Omental fat pad (tissue), 4 donors: ENCODE results near the gene GM2A. TPM values are rescaled to one million over a fixed set of nuclear protein-coding genes. Genes with fewer than 3 reads are reported as not detected.

Experiments used
- ATAC-seq: fragments of 150-250 bp; one replicate; pipeline ENCODE4 v1.9.1; 2016; ENCODE audit warnings: mild to moderate bottlenecking, moderate library complexity; ENCODE audit not compliant: low FRiP score
- DNase-seq: peaks from one replicate; pipeline ENCODE4 v3.0.0-alpha.2; 2019; ENCODE audit warnings: low spot score
- CTCF ChIP-seq, 3 donors: fragments of 450-650 bp; IDR thresholded peaks; one replicate each; pipeline ENCODE4 v1.5.1; 2016 to 2017; ENCODE audit warnings: antibody characterized with exemption in 3 of 3, mild to moderate bottlenecking in 3 of 3, moderate library complexity in 2 of 3
- total RNA-seq, 4 donors: library from RNA; depleted of rRNA; stranded (reverse); fragments of >200 nt; gene quantifications; one replicate each; pipeline ENCODE4 v1.1.0, GENCODE V29; 2016

GM2A gene
- 10 to 100 TPM; 26.6 to 62.6 (median 27.9) TPM for total RNA-seq

DNA sequence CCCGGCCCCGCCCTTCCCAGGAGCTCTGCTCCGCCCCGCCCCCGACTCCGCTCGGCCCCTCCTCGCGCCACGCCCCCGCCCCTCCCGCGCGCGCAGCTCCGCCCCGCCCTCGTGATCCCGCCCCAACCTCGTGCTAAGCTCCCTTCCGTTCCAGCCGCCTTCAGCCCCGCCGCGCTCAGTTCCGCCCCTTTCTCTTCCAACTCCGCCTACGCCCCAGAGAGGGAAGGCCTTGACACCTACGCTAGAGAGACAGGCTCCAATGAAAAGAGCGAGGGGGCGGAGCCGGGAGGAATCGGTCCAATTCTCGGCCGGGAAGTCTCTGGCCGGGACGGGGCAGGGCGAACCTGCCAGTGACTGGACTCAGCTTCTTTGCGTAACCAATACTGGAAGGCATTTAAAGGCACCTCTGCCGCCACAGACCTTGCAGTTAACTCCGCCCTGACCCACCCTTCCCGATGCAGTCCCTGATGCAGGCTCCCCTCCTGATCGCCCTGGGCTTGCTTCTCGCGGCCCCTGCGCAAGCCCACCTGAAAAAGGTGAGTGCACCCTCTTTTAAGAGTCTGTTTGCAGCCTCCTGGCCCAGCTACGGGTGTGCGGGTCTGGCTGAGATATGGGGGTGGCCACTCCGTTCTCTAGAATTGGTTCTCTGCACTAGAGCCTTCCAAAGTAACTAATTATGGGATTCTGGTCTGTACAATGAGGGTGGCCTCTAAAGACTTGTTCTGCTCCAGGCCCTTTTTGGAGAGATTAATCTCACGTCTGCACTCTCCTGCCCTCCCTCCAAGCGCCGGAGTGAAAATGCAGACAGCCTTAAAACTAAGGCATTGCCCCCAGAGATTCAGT lies at the start of gene GM2A:
Gene GM2A, plus strand, starts transcription at position 424 of the 843 bp plus-strand sequence. Its CDS starts 32 bp downstream, at position 456.
- DNase-seq (peak; percentile 94), ATAC-seq (peak; percentile 98)
- no peak for TF ChIP-seq CTCF (IDR thresholded peaks at IDR 0.05)

DNA sequence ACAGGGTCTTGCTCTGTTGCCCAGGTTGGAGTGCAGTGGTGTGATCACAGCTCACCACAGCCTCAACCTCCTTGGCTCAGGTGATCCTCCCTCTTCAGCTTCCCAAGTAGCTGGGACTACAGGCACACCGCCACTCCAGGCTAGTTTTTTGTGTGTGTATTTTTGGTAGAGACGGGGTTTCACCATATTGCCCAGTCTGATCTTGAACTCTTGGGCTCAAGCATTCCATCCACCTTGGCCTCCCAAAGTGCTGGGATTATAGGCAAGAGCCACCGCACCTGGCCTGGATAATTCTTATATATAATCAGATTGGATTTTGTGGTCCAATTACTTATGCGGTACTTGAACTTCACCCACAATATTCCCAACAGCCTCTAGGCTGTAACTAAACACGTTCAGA lies 48.9 kb upstream of the GM2A start:
- TF ChIP-seq CTCF (IDR thresholded peaks at IDR 0.05) = no peak
- ATAC-seq (no peak), DNase-seq (no peak)

DNA sequence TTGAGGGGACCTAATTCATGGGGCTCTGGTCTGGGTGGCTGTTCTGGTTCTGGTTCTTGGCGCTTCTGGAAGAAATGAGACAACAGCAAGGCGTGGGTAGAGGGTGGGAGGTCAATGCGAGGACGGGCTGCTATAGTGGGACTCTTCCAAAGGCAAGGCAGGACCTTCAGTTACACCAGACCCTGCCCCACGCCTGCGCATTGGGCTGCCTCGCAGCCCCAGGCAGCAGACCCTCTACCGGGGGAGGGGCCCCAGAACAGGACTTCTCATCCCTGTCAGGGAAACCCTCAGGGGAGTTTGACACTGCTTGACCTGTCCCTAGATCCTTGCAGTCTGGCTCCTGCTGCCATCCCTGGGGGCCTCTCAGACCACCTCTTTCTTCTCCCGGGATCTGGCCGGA lies 47.6 kb upstream of the GM2A start:
- DNase-seq (no peak), ATAC-seq (no peak)
- TF ChIP-seq CTCF (IDR thresholded peaks at IDR 0.05) = no peak

- peak; percentile 57 for ATAC-seq
- DNase-seq = no peak
- no peak for TF ChIP-seq CTCF (IDR thresholded peaks at IDR 0.05)
These were observed 44.5 kb upstream of the GM2A start for GRCh38 chr5:151208481-151208914.

- TF ChIP-seq CTCF (IDR thresholded peaks at IDR 0.05) = no peak
- DNase-seq (no peak), ATAC-seq (no peak)
These were observed 40.6 kb upstream of the GM2A start for GRCh38 chr5:151212406-151212798.

- DNase-seq (no peak), ATAC-seq (peak; percentile 74)
- no peak for TF ChIP-seq CTCF (IDR thresholded peaks at IDR 0.05)
These were observed 39.0 kb upstream of the GM2A start for GRCh38 chr5:151213803-151214613.
